G401 (cell line): ENCODE data around the gene HYAL3. TPM values are rescaled to one million over a fixed set of nuclear protein-coding genes. Genes with fewer than 3 reads are reported as not detected.
"Not testable (repeated sequence)": the region's sequence is repeated elsewhere in the genome, so short reads cannot be mapped to it uniquely, and the experiment has no call there.

ENCODE experiments used
- DNase-seq: peaks from one replicate; pipeline ENCODE4 v3.0.0-alpha.2; 2015; ENCODE audit warnings: low spot score
- in situ Hi-C: cut with HindIII; loops from 2 replicates; pipeline ENCODE4 v1.10.0; 2016; ENCODE audit warnings: low sequenced_read_pairs, mixed read lengths
- total RNA-seq: library from RNA; depleted of rRNA; stranded (reverse); fragments of >200 nt; shearing (Covaris generic); gene quantifications from 2 replicates; pipeline ENCODE4 v1.2.3, GENCODE V29; 2014

HYAL3 gene
- total RNA-seq, 1 experiment from 2014 or later, result 7.9 TPM

GRCh38 chr3:50295553-50296431 lies 3.4 kb downstream of the HYAL3 start:
- DNase-seq, result no peak
- in situ Hi-C loops, result no loop called here

- in situ Hi-C loops, result no loop called here
- no peak for DNase-seq
These were observed 4.5 kb downstream of the HYAL3 start for GRCh38 chr3:50294492-50295403.

GRCh38 chr3:50294089-50294488 lies 5.1 kb downstream of the HYAL3 start:
- in situ Hi-C loops, result no loop called here
- DNase-seq, result no peak

GRCh38 chr3:50293079-50293801 lies 6.0 kb downstream of the HYAL3 start:
- in situ Hi-C loops, result no loop called here

GRCh38 chr3:50292159-50293078 lies 6.8 kb downstream of the HYAL3 start, which contains the start of gene IFRD2:
Gene IFRD2, minus strand, starts transcription at chr3:50292429. Its CDS starts 155 bp downstream, at chr3:50292274.
- peak; percentile 98 for DNase-seq
- in situ Hi-C loops, result no loop called here

More at GRCh38 chr3:50293079-50293801, 6.0 kb downstream of the HYAL3 start:
- no peak for DNase-seq

- DNase-seq, result no peak
- in situ Hi-C loops, result no loop called here
These were observed 9.0 kb downstream of the HYAL3 start for GRCh38 chr3:50290161-50290641.

GRCh38 chr3:50289130-50289529 lies 10.1 kb downstream of the HYAL3 start:
- no peak for DNase-seq
- in situ Hi-C loops, result no loop called here

- DNase-seq, result no peak
- in situ Hi-C loops, result no loop called here
These were observed 10.7 kb downstream of the HYAL3 start for GRCh38 chr3:50288387-50289007.

- in situ Hi-C loops, result no loop called here
- no peak for DNase-seq
These were observed 11.9 kb downstream of the HYAL3 start for GRCh38 chr3:50287262-50287661.

- DNase-seq, result no peak
- in situ Hi-C loops, result no loop called here
These were observed 12.6 kb downstream of the HYAL3 start for GRCh38 chr3:50286322-50287227.

- DNase-seq, in situ Hi-C loops: not testable (repeated sequence)
These were observed 15.1 kb downstream of the HYAL3 start for GRCh38 chr3:50284121-50284520.

- in situ Hi-C loops, result no loop called here
- no peak for DNase-seq
These were observed 19.8 kb downstream of the HYAL3 start for GRCh38 chr3:50279255-50280016.

- in situ Hi-C loops, result no loop called here
- no peak for DNase-seq
These were observed 20.4 kb downstream of the HYAL3 start, which contains the start of gene LSMEM2 for GRCh38 chr3:50278880-50279224. Gene LSMEM2, plus strand, starts transcription at chr3:50279087. Its CDS starts 27 bp downstream, at chr3:50279114.

GRCh38 chr3:50278123-50278879 lies 20.9 kb downstream of the HYAL3 start:
- in situ Hi-C loops, result no loop called here
- DNase-seq, result no peak

- in situ Hi-C loops, result no loop called here
- DNase-seq, result no peak
These were observed 22.5 kb downstream of the HYAL3 start for GRCh38 chr3:50276762-50277101.
